Thyroid gland (tissue), 4 donors: ENCODE data around the gene SLC12A4. TPM values are rescaled to one million over a fixed set of nuclear protein-coding genes. Genes with fewer than 3 reads are reported as not detected.
A peak's percentile ranks its signal among the peaks of the same experiment; 100 is the strongest.
"Not testable (repeated sequence)": the region's sequence is repeated elsewhere in the genome, so short reads cannot be mapped to it uniquely, and the experiment has no call there.

Experiments used
- DNase-seq, 2 donors: peaks; one replicate each; pipeline ENCODE4 v3.0.0-alpha.2; 2019
- H3K27ac ChIP-seq, 3 donors: fragments of 200-600 bp; sonication (generic); 1 replicate in 2 of 3; 2 replicates in 1 of 3; pipeline ENCODE4 v1.5.1; 2016 to 2019; ENCODE audit warnings: mild to moderate bottlenecking in 1 of 3, moderate library complexity in 1 of 3
- H3K27me3 ChIP-seq: fragments of 200-600 bp; sonication (generic); one replicate; pipeline ENCODE4 v1.5.1; 2019
- H3K36me3 ChIP-seq, 2 donors: fragments of 200-600 bp; sonication (generic); one replicate each; pipeline ENCODE4 v1.5.1; 2016 to 2019
- H3K4me1 ChIP-seq, 2 donors: fragments of 200-600 bp; sonication (generic); one replicate each; pipeline ENCODE4 v1.5.1; 2017 to 2019
- H3K4me3 ChIP-seq, 3 donors: fragments of 200-600 bp; sonication (generic); replicated peaks in 1 of 3; 1 replicate in 2 of 3; 2 replicates in 1 of 3; pipeline ENCODE4 v1.5.1; 2016; ENCODE audit warnings: mild to moderate bottlenecking in 1 of 3
- H3K9me3 ChIP-seq: fragments of 200-600 bp; sonication (generic); one replicate; pipeline ENCODE4 v1.5.1; 2017
- POLR2A ChIP-seq, 2 donors: fragments of 450-650 bp; IDR thresholded peaks; one replicate each; pipeline ENCODE4 v1.6.1; 2017; ENCODE audit warnings: antibody characterized with exemption in 2 of 2, mild to moderate bottlenecking in 2 of 2, moderate library complexity in 1 of 2
- WGBS, 2 donors: methylation state at CpG; one replicate each; pipeline ENCODE4 v1.1.5; 2017; 5-methylcytosine and 5-hydroxymethylcytosine counted together
- intact Hi-C: fragments of 100-400 bp; cut with DNase I; formaldehyde crosslinking; loops from one replicate; pipeline ENCODE4 v1.15.1; 2023
- total RNA-seq, 4 donors: library from RNA; depleted of rRNA; stranded (reverse); fragments of >200 nt; gene quantifications; one replicate each; pipeline ENCODE4 v1.2.3, GENCODE V29; 2016
- TF ChIP-seq, protein P1 (sequence below), 6 experiments: fragments of 200-600 bp in 3 of 6; fragments of 450-650 bp in 3 of 6; sonication (generic) in 3 of 6; IDR thresholded peaks; one replicate each; pipeline ENCODE4 v1.5.1; 2016 to 2019; ENCODE audit warnings: antibody characterized with exemption in 6 of 6, mild to moderate bottlenecking in 2 of 6, inconsistent platforms in 1 of 6, moderate library complexity in 1 of 6

Gene SLC12A4
- total RNA-seq, 4 donors from 2014 or later, result 47.0 to 65.1 (median 51.7) TPM

DNA sequence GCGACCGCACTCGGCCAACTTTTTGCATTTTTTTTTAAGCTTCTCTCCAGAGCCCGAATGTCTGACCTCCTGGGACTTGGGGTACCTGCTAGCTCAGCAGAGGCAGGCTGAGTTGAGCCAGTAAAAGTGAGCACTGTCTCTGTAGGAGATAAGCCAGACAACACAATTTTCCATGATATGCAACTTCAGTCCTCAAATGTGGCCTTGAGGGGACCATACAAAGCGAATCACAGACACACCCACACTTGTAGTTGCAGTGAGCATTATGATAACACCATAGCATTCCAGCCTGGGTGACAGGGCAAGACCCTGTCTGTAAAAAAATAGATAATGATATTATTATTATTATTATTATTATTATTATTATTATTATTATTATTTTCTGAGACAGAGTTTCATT lies 28.2 kb upstream of the SLC12A4 start:
- H3K27ac ChIP-seq, result no peak overlapping the region
- intact Hi-C loops, result loop anchor here (10.0 kb wide), 1 partner anchor 238 kb away; the partner anchor contains the start of gene ESRP2
- H3K4me3 ChIP-seq, result no peak overlapping the region
- H3K4me1 ChIP-seq, result peaks cover 10 to 11% of the 10 kb centered on the region in 2 donors
- TF ChIP-seq, protein P1, sequence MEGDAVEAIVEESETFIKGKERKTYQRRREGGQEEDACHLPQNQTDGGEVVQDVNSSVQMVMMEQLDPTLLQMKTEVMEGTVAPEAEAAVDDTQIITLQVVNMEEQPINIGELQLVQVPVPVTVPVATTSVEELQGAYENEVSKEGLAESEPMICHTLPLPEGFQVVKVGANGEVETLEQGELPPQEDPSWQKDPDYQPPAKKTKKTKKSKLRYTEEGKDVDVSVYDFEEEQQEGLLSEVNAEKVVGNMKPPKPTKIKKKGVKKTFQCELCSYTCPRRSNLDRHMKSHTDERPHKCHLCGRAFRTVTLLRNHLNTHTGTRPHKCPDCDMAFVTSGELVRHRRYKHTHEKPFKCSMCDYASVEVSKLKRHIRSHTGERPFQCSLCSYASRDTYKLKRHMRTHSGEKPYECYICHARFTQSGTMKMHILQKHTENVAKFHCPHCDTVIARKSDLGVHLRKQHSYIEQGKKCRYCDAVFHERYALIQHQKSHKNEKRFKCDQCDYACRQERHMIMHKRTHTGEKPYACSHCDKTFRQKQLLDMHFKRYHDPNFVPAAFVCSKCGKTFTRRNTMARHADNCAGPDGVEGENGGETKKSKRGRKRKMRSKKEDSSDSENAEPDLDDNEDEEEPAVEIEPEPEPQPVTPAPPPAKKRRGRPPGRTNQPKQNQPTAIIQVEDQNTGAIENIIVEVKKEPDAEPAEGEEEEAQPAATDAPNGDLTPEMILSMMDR (IDR thresholded peaks at IDR 0.05), result no peak
- no peak for TF ChIP-seq POLR2A (IDR thresholded peaks at IDR 0.05)
- no peaks in the 10 kb centered on the region for H3K9me3 ChIP-seq
- no peaks in the 10 kb centered on the region for H3K27me3 ChIP-seq
- H3K36me3 ChIP-seq, result no peaks in the 10 kb centered on the region
- 90 to 95% methylated on average over 5 of the region's 5 CpGs for WGBS, 2 donors
- DNase-seq, result no peak

DNA sequence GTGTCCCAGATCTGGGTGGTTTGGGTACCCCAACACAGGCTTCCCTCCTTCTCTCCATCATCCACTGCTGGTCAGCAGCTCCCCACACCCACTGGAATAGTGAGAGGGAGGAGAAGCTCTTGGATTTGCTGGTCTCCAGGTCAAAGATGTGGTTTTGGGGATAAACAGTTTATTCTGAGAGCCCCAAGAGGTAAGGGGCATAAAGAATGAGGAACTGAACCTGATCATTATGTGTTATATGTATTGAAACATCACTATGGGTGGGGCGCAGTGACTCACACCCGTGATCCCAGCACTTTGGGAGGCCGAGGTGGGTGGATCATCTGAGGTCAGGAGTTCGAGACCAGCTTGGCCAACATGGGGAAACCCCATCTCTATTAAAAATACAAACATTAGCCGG lies 27.0 kb upstream of the SLC12A4 start:
- Histone ChIP-seq H3K27ac (no peak overlapping the region), H3K4me1 (peaks cover 10 to 11% of the 10 kb centered on the region in 2 donors), H3K4me3 (no peak overlapping the region), H3K27me3 (no peaks in the 10 kb centered on the region), H3K36me3 (no peaks in the 10 kb centered on the region), H3K9me3 (no peaks in the 10 kb centered on the region)
- intact Hi-C loops, result loop anchor here (10.0 kb wide), 1 partner anchor 239 kb away; the partner anchor contains the start of gene ESRP2
- DNase-seq, result no peak
- TF ChIP-seq, protein P1 (IDR thresholded peaks at IDR 0.05), result no peak
- TF ChIP-seq POLR2A (IDR thresholded peaks at IDR 0.05), result no peak
- 74 to 86% methylated on average over 5 of the region's 5 CpGs for WGBS, 2 donors

DNA sequence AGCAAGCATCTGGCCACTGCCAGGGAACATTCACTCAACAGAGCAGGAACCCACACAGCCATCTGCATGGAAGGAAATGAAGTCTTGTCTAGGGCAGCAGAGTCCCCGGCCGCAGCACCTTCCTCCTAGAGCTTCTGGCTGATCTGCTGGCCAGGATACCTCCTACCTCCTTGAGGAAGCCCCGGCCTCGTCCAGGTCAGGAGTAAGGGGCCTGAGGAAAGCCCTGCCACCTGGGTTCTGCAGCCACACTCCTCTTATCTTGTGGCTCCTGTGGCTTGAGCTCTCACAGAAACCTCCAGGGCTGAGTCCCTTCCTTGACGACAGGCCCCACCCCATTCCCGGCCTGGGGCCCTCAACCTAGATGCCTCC lies 25.6 kb upstream of the SLC12A4 start:
- WGBS, 2 donors, result 73 to 78% methylated on average over 3 to 4 of the region's 6 CpGs
- H3K4me3 ChIP-seq, H3K9me3 ChIP-seq, H3K27me3 ChIP-seq, DNase-seq, H3K36me3 ChIP-seq: not testable (repeated sequence)
- H3K4me1 ChIP-seq, result peaks cover 10 to 11% of the 10 kb centered on the region in 2 donors
- intact Hi-C loops, result loop anchor here (5.0 to 10.0 kb wide), 2 partner anchors 48 to 241 kb away; partner anchors contain the start of gene ESRP2
- H3K27ac ChIP-seq, result peak overlapping the region in 1 of 3 donors; percentile 46

DNA sequence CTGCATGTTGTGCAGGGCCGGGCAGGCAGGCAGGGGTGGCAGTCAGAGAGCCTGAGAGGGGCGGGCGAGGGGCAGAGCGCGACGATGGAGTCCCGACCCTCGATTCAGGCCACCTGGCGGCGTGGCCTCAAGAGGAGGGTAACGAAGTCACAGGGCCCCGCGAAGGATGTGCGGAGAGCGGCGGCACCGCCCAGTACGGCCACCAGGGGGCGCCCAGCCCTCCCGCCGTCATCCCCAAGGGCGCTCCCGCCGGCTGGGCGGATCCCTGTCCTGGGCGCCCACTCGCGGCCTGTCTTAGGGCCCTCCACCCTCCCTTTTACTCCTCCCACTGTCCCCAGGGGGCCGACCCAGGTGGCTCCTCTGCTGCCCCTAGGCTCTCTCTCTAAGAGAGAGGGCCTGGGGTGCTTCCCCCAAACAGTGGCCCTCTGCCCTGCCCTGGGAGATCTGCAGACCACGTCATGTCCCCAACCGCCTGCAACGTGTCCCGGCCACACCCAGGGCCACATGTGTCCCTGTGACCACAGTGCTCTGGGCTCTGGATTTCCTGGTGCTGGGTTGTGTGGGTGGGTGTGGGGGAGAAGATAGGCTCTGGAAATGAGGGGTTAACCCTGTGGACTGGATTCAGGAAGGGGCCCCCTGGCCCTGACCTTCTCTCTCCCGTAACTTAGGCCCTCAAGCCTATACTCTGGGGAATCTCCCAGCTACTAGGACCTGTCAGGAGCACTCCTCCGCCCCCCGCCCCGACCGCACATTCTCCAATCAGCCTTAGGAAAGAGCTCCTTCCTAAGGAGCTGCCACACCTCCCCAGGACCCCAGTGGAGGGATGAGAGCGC lies 25.0 kb upstream of the SLC12A4 start:
- DNase-seq, result peak; percentile 74
- Histone ChIP-seq H3K27ac (peak overlapping the region in 2 of 3 donors; percentile 7 to 46), H3K27me3 (no peaks in the 10 kb centered on the region), H3K36me3 (no peaks in the 10 kb centered on the region), H3K9me3 (no peaks in the 10 kb centered on the region), H3K4me3 (peak overlapping the region in 1 of 3 donors; percentile 5), H3K4me1 (peaks cover 10 to 11% of the 10 kb centered on the region in 2 donors)
- intact Hi-C loops, result loop anchor here (5.0 to 10.0 kb wide), 2 partner anchors 49 to 241 kb away; partner anchors contain the start of gene ESRP2
- 29 to 60% methylated on average over 1 to 21 of the region's 39 CpGs for WGBS, 2 donors
- peak in 1 of 2 donors; percentile 15 for TF ChIP-seq POLR2A (IDR thresholded peaks at IDR 0.05)
- TF ChIP-seq, protein P1 (IDR thresholded peaks at IDR 0.05), result peak; percentile 82 to 99 (median 97)

DNA sequence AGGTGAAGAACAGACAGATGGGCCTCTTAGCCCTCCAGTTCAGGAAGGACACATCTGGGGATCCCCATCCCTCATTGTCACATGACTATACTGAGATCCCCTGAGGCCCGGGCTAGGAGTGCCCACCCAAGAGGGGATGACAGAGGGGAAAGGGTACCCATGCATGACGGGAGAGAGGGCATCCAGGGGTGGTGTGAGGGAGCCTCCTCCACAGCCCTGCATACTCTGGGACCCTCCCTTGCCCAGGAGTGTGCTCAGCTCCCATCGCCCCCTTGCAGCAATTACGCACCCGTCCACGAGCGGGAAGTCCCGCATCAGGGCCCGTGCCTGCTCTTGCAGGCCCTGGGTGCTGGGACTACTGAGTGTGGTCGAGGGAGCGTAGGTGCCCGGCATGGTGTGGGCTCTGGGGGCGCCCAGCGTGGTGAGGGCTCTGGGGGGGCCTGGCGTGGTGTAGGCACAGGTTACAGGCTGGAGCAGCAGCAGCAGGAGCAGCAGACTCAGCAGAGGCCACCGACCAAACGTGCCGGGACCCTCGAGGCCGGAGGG lies 24.3 kb upstream of the SLC12A4 start:
- no peaks in the 10 kb centered on the region for H3K36me3 ChIP-seq
- TF ChIP-seq, protein P1 (IDR thresholded peaks at IDR 0.05), result no peak
- TF ChIP-seq POLR2A (IDR thresholded peaks at IDR 0.05), result no peak
- peaks cover 10 to 11% of the 10 kb centered on the region in 2 donors for H3K4me1 ChIP-seq
- intact Hi-C loops, result loop anchor here (5.0 to 10.0 kb wide), 2 partner anchors 50 to 242 kb away; partner anchors contain the start of gene ESRP2
- H3K4me3 ChIP-seq, result no peak overlapping the region
- DNase-seq, result no peak
- no peaks in the 10 kb centered on the region for H3K9me3 ChIP-seq
- H3K27me3 ChIP-seq, result no peaks in the 10 kb centered on the region
- WGBS, 2 donors, result 53 to 65% methylated on average over 6 to 17 of the region's 20 CpGs
- peak overlapping the region in 1 of 3 donors; percentile 46 for H3K27ac ChIP-seq
